ENCODE measurements around the gene ZG16B. TPM values are rescaled to one million over a fixed set of nuclear protein-coding genes. Genes with fewer than 3 reads are reported as not detected.

ZG16B gene
- total RNA-seq = 0.85 TPM
- polyA plus RNA-seq = 1.2 TPM
- long read RNA-seq, donor 1 = 0 reads
- long read RNA-seq, donor 2 = 0 reads
- long read RNA-seq, donor 3, partial matches to known transcripts = 0 of 3 reads
- long read RNA-seq, donor 3, other reads (novel, unspliced or antisense) = 0 of 3 reads
- long read RNA-seq, donor 4, partial matches to known transcripts = 0 of 1 reads
- long read RNA-seq, donor 4, other reads (novel, unspliced or antisense) = 0 of 1 reads
- long read RNA-seq, donor 5 = 0 reads
- long read RNA-seq, donor 6, partial matches to known transcripts = 0 of 1 reads
- long read RNA-seq, donor 6, other reads (novel, unspliced or antisense) = 0 of 1 reads
- long read RNA-seq, donor 7, partial matches to known transcripts = 0 of 3 reads
- long read RNA-seq, donor 7, other reads (novel, unspliced or antisense) = 0 of 3 reads
- long read RNA-seq, donor 8 = 0 reads
- long read RNA-seq, donor 9 = 0 reads
- long read RNA-seq, donor 10, partial matches to known transcripts = 0 of 1 reads
- long read RNA-seq, donor 10, other reads (novel, unspliced or antisense) = 0 of 1 reads

GRCh38 chr16:2829501-2830354, at the start of gene ZG16B:
Gene ZG16B, plus strand, starts transcription at chr16:2830303. Its CDS starts 139 bp downstream, at chr16:2830442.
- Histone ChIP-seq H3K9me3 (ENCODE audit: control insufficient read depth in 2 of 2, insufficient read depth in 1 of 2, low read length in 1 of 2) (no peaks in the 10 kb centered on the region), H3K36me3 (ENCODE audit: control insufficient read depth in 2 of 2, insufficient read depth in 2 of 2, low read length in 1 of 2) (no peaks in the 10 kb centered on the region), H3K27ac (ENCODE audit: low read depth in 1 of 2, low read length in 1 of 2) (no peak within 1 kb of the TSS), H3K27me3 (ENCODE audit: control insufficient read depth in 2 of 2, insufficient read depth in 1 of 2, low read length in 1 of 2) (peaks cover 0 to 6% of the 10 kb centered on the region in 2 donors), H3K4me3 (ENCODE audit: low read length in 2 of 2) (no peak within 1 kb of the TSS), H3K4me1 (ENCODE audit: control insufficient read depth in 2 of 2, insufficient read depth in 2 of 2, low read length in 2 of 2) (peaks cover 0 to 5% of the 10 kb centered on the region in 2 donors)
- 65% methylated on average over 32 of the region's 32 CpGs for WGBS
- DNase-seq (ENCODE audit: low read depth in 6 of 9, low spot score in 9 of 9) = no peak

DNA sequence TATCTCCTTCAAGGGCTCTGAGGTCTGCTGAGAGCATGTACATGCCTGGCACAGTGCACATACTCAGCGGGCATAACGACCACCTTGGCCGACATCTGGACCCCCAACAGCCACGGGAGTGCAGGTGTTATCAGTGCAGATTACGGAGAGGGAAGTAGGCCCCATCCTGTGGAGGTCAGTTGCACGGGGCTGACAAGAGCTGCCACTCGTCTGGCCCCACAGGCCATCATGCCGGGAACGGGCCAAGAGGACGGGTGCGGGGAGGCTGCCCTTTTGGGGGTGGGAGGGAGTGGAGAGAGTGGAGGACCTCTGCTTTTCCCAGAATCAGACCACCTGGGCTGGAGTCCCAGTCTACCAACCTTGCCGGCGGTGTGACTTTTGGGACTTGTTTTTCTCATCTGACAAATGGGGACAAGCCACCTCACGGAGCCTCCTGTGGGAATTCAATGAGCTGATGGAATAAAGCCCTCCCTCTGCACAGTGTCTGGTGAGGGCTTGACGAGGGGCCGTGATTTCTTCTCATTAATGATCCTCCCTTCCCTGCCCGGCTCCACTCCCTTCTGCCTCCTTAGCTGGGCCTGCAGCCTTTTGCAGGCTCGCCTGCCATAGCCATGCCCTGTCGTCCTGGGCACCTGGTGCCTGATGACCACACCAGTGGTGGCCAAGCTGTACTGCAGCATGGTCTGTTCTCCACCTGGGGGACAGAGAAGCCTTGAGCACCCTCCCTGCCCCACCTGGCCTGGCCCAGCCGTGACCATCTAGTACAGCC, 47.3 kb upstream of the ZG16B start:
- H3K4me1 ChIP-seq (ENCODE audit: control insufficient read depth in 2 of 2, insufficient read depth in 2 of 2, low read length in 2 of 2) = peaks cover 17 to 21% of the 10 kb centered on the region in 2 donors
- DNase-seq (ENCODE audit: low read depth in 6 of 9, low spot score in 9 of 9) = no peak
- 80% methylated on average over 20 of the region's 20 CpGs for WGBS
- H3K27me3 ChIP-seq (ENCODE audit: control insufficient read depth in 2 of 2, insufficient read depth in 1 of 2, low read length in 1 of 2) = peaks cover 26 to 43% of the 10 kb centered on the region in 2 donors
- no peak overlapping the region for H3K27ac ChIP-seq (ENCODE audit: low read depth in 1 of 2, low read length in 1 of 2)
- H3K9me3 ChIP-seq (ENCODE audit: control insufficient read depth in 2 of 2, insufficient read depth in 1 of 2, low read length in 1 of 2) = peaks cover 0 to 12% of the 10 kb centered on the region in 2 donors
- H3K36me3 ChIP-seq (ENCODE audit: control insufficient read depth in 2 of 2, insufficient read depth in 2 of 2, low read length in 1 of 2) = no peaks in the 10 kb centered on the region
- no peak overlapping the region for H3K4me3 ChIP-seq (ENCODE audit: low read length in 2 of 2)

- Histone ChIP-seq H3K9me3 (ENCODE audit: control insufficient read depth in 2 of 2, insufficient read depth in 1 of 2, low read length in 1 of 2) (peaks cover 0 to 9% of the 10 kb centered on the region in 2 donors), H3K27me3 (ENCODE audit: control insufficient read depth in 2 of 2, insufficient read depth in 1 of 2, low read length in 1 of 2) (peaks cover 28 to 51% of the 10 kb centered on the region in 2 donors), H3K27ac (ENCODE audit: low read depth in 1 of 2, low read length in 1 of 2) (no peak overlapping the region), H3K4me3 (ENCODE audit: low read length in 2 of 2) (no peak overlapping the region), H3K36me3 (ENCODE audit: control insufficient read depth in 2 of 2, insufficient read depth in 2 of 2, low read length in 1 of 2) (no peaks in the 10 kb centered on the region), H3K4me1 (ENCODE audit: control insufficient read depth in 2 of 2, insufficient read depth in 2 of 2, low read length in 2 of 2) (peaks cover 11 to 14% of the 10 kb centered on the region in 2 donors)
- WGBS = 97% methylated on average over 15 of the region's 15 CpGs
- DNase-seq (ENCODE audit: low read depth in 6 of 9, low spot score in 9 of 9) = no peak
Observed at GRCh38 chr16:2783581-2784357, 46.3 kb upstream of the ZG16B start.

GRCh38 chr16:2784358-2785100, 45.6 kb upstream of the ZG16B start:
- H3K27me3 ChIP-seq (ENCODE audit: control insufficient read depth in 2 of 2, insufficient read depth in 1 of 2, low read length in 1 of 2) = peaks cover 28 to 58% of the 10 kb centered on the region in 2 donors
- 56% methylated on average over 15 of the region's 15 CpGs for WGBS
- DNase-seq (ENCODE audit: low read depth in 6 of 9, low spot score in 9 of 9) = peak in 1 of 9 donors; percentile 44

GRCh38 chr16:2785101-2785991, 44.8 kb upstream of the ZG16B start:
- peak in 4 of 9 donors; percentile 11 to 31 (median 16) for DNase-seq (ENCODE audit: low read depth in 6 of 9, low spot score in 9 of 9)
- peaks cover 28 to 64% of the 10 kb centered on the region in 2 donors for H3K27me3 ChIP-seq (ENCODE audit: control insufficient read depth in 2 of 2, insufficient read depth in 1 of 2, low read length in 1 of 2)
- 15% methylated on average over 79 of the region's 79 CpGs for WGBS

More at GRCh38 chr16:2784358-2785100, 45.6 kb upstream of the ZG16B start:
- peaks cover 9 to 10% of the 10 kb centered on the region in 2 donors for H3K4me1 ChIP-seq (ENCODE audit: control insufficient read depth in 2 of 2, insufficient read depth in 2 of 2, low read length in 2 of 2)
- no peaks in the 10 kb centered on the region for H3K36me3 ChIP-seq (ENCODE audit: control insufficient read depth in 2 of 2, insufficient read depth in 2 of 2, low read length in 1 of 2)
- no peak overlapping the region for H3K27ac ChIP-seq (ENCODE audit: low read depth in 1 of 2, low read length in 1 of 2)
- H3K4me3 ChIP-seq (ENCODE audit: low read length in 2 of 2) = peak overlapping the region in 1 of 2 donors; percentile 48
- peaks cover 0 to 5% of the 10 kb centered on the region in 2 donors for H3K9me3 ChIP-seq (ENCODE audit: control insufficient read depth in 2 of 2, insufficient read depth in 1 of 2, low read length in 1 of 2)

DNA sequence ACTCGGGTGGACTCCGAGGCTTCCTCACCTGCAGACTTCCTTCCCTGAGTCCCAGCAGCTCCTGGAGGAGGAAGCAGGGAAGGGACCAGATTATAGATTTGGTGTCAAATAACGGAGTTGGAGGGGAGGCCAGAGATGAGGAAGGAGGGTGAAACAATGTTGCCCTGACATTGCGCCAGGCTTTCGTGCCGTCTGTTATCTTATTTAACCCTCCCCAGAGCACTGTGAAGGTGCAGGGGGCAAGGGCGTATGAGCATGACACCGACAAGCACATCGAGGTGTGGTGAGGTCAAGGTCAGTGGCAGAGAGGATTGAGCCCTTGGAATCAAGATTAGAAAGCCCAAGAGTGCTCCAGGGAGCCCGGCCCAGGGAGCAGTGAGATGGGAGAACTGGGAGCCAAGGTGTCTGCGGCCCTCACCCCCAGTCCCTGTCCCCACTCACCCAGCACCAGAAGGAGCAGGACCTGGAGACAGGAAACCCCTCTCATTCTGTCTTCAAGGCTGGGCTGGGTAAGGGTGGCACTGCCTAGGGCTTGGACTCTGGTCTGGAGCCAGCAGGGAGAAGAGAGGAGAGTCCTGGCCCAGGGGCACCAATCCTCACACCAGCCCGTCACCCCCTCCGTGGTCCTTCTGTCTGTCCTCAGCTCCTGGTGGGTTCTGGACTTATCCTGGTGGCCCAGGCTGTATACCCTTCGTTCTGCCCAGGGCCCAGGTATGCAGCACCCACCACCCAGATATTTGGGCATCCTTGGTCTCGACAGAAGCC, 43.9 kb upstream of the ZG16B start:
- peaks cover 0 to 5% of the 10 kb centered on the region in 2 donors for H3K9me3 ChIP-seq (ENCODE audit: control insufficient read depth in 2 of 2, insufficient read depth in 1 of 2, low read length in 1 of 2)
- H3K36me3 ChIP-seq (ENCODE audit: control insufficient read depth in 2 of 2, insufficient read depth in 2 of 2, low read length in 1 of 2) = no peaks in the 10 kb centered on the region
- 65% methylated on average over 15 of the region's 15 CpGs for WGBS
- DNase-seq (ENCODE audit: low read depth in 6 of 9, low spot score in 9 of 9) = no peak
- H3K4me3 ChIP-seq (ENCODE audit: low read length in 2 of 2) = no peak overlapping the region
- H3K27me3 ChIP-seq (ENCODE audit: control insufficient read depth in 2 of 2, insufficient read depth in 1 of 2, low read length in 1 of 2) = peaks cover 28 to 72% of the 10 kb centered on the region in 2 donors
- no peak overlapping the region for H3K27ac ChIP-seq (ENCODE audit: low read depth in 1 of 2, low read length in 1 of 2)
- H3K4me1 ChIP-seq (ENCODE audit: control insufficient read depth in 2 of 2, insufficient read depth in 2 of 2, low read length in 2 of 2) = peaks cover 9 to 10% of the 10 kb centered on the region in 2 donors

More at GRCh38 chr16:2785101-2785991, 44.8 kb upstream of the ZG16B start:
- H3K9me3 ChIP-seq (ENCODE audit: control insufficient read depth in 2 of 2, insufficient read depth in 1 of 2, low read length in 1 of 2) = peaks cover 0 to 5% of the 10 kb centered on the region in 2 donors
- H3K27ac ChIP-seq (ENCODE audit: low read depth in 1 of 2, low read length in 1 of 2) = no peak overlapping the region
- H3K4me1 ChIP-seq (ENCODE audit: control insufficient read depth in 2 of 2, insufficient read depth in 2 of 2, low read length in 2 of 2) = peaks cover 9 to 10% of the 10 kb centered on the region in 2 donors
- peak overlapping the region in 1 of 2 donors; percentile 48 for H3K4me3 ChIP-seq (ENCODE audit: low read length in 2 of 2)
- H3K36me3 ChIP-seq (ENCODE audit: control insufficient read depth in 2 of 2, insufficient read depth in 2 of 2, low read length in 1 of 2) = no peaks in the 10 kb centered on the region

- Histone ChIP-seq H3K27ac (ENCODE audit: low read depth in 1 of 2, low read length in 1 of 2) (no peak overlapping the region), H3K36me3 (ENCODE audit: control insufficient read depth in 2 of 2, insufficient read depth in 2 of 2, low read length in 1 of 2) (no peaks in the 10 kb centered on the region), H3K4me3 (ENCODE audit: low read length in 2 of 2) (no peak overlapping the region), H3K9me3 (ENCODE audit: control insufficient read depth in 2 of 2, insufficient read depth in 1 of 2, low read length in 1 of 2) (peaks cover 0 to 5% of the 10 kb centered on the region in 2 donors), H3K4me1 (ENCODE audit: control insufficient read depth in 2 of 2, insufficient read depth in 2 of 2, low read length in 2 of 2) (peaks cover 9 to 10% of the 10 kb centered on the region in 2 donors), H3K27me3 (ENCODE audit: control insufficient read depth in 2 of 2, insufficient read depth in 1 of 2, low read length in 1 of 2) (peaks cover 28 to 76% of the 10 kb centered on the region in 2 donors)
- WGBS = 74% methylated on average over 3 of the region's 3 CpGs
- DNase-seq (ENCODE audit: low read depth in 6 of 9, low spot score in 9 of 9) = no peak
Observed at GRCh38 chr16:2786826-2787151, 43.3 kb upstream of the ZG16B start.

Measured in thymus (tissue), 14 donors.